DOHH2 (cell line): ENCODE measurements around the gene MYLK.

Experiments
- H3F3A ChIP-seq: fragments of 200-600 bp; sonication (generic), shearing (Covaris generic); 2 replicates; pipeline ENCODE4 v1.6.0; 2016; ENCODE audit warnings: antibody characterized with exemption, mild to moderate bottlenecking; ENCODE audit not compliant: control insufficient read depth, insufficient read depth
- H3K27ac ChIP-seq: fragments of 200-600 bp; sonication (generic); 2 replicates; pipeline ENCODE4 v1.5.1; 2014; ENCODE audit warnings: low read depth, mild to moderate bottlenecking, low read length, moderate library complexity
- H3K27me3 ChIP-seq: fragments of 200-600 bp; sonication (generic); 2 replicates; pipeline ENCODE4 v1.6.1; 2014; ENCODE audit warnings: mild to moderate bottlenecking, low read length, mixed read lengths; ENCODE audit not compliant: control insufficient read depth
- H3K36me3 ChIP-seq: fragments of 200-600 bp; sonication (generic); 2 replicates; pipeline ENCODE4 v1.6.1; 2014; ENCODE audit warnings: mild to moderate bottlenecking, low read length, moderate library complexity, mixed read lengths; ENCODE audit not compliant: control insufficient read depth
- H3K4me1 ChIP-seq: fragments of 200-600 bp; sonication (generic); 2 replicates; pipeline ENCODE4 v1.6.1; 2014; ENCODE audit warnings: mild to moderate bottlenecking, low read length, mixed read lengths; ENCODE audit not compliant: control insufficient read depth
- H3K4me2 ChIP-seq: fragments of 200-600 bp; sonication (generic); 2 replicates; pipeline ENCODE4 v1.6.0; 2014; ENCODE audit warnings: mild to moderate bottlenecking, low read length, moderate library complexity
- H3K4me3 ChIP-seq: fragments of 200-600 bp; sonication (generic); 2 replicates; pipeline ENCODE4 v1.5.1; 2014; ENCODE audit warnings: mild to moderate bottlenecking, low read length, mixed read lengths
- H3K79me2 ChIP-seq: fragments of 200-600 bp; sonication (generic); 2 replicates; pipeline ENCODE4 v1.6.1; 2014; ENCODE audit warnings: mild to moderate bottlenecking, low read length, mixed read lengths; ENCODE audit not compliant: control insufficient read depth
- H3K9me2 ChIP-seq: fragments of 200-600 bp; sonication (generic); replicated peaks from 2 replicates; pipeline ENCODE4 v1.6.1; 2014; ENCODE audit warnings: mild to moderate bottlenecking, low read length, mixed read lengths; ENCODE audit not compliant: control insufficient read depth
- H3K9me3 ChIP-seq: fragments of 200-600 bp; sonication (generic); 2 replicates; pipeline ENCODE4 v1.6.1; 2014; ENCODE audit warnings: antibody characterized with exemption, low read length, mixed read lengths; ENCODE audit not compliant: control insufficient read depth, insufficient read depth
- H4K20me1 ChIP-seq: fragments of 200-600 bp; sonication (generic); 2 replicates; pipeline ENCODE4 v1.6.0; 2014; ENCODE audit warnings: low read depth, mild to moderate bottlenecking, antibody characterized with exemption, low read length, moderate library complexity; ENCODE audit not compliant: control insufficient read depth, insufficient read depth
- EZH2phosphoT487 ChIP-seq: fragments of 200-600 bp; sonication (generic); IDR thresholded peaks from 2 replicates; pipeline ENCODE4 v1.6.1; 2017; ENCODE audit warnings: borderline replicate concordance, mild to moderate bottlenecking, antibody characterized with exemption, low read length, moderate library complexity, mixed read lengths
- TF ChIP-seq, protein P1 (sequence below): fragments of 200-600 bp; sonication (generic); IDR thresholded peaks from one replicate; pipeline ENCODE4 v1.5.1; 2014; ENCODE audit warnings: antibody characterized with exemption, mild to moderate bottlenecking, low read depth, low read length; ENCODE audit not compliant: poor library complexity, severe bottlenecking

The MYLK gene

DNA sequence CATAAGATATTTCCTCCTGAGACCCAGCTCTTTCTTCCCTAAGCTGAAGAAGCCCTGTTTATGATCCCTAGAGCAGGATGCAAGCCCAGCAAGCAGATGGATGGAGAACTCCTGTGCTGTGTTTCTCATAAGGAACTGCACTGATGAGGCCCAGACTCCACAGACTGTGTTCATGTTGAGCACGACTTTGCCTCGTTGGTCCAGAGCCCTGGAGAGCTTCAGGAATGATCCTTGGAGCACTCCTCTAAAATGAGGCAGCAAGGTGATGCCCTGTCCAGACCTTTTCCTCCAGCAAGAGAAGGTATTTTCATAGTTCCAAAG lies 83.8 kb downstream of the MYLK start:
- no peak overlapping the region for H3K4me3 ChIP-seq
- TF ChIP-seq, protein P1, sequence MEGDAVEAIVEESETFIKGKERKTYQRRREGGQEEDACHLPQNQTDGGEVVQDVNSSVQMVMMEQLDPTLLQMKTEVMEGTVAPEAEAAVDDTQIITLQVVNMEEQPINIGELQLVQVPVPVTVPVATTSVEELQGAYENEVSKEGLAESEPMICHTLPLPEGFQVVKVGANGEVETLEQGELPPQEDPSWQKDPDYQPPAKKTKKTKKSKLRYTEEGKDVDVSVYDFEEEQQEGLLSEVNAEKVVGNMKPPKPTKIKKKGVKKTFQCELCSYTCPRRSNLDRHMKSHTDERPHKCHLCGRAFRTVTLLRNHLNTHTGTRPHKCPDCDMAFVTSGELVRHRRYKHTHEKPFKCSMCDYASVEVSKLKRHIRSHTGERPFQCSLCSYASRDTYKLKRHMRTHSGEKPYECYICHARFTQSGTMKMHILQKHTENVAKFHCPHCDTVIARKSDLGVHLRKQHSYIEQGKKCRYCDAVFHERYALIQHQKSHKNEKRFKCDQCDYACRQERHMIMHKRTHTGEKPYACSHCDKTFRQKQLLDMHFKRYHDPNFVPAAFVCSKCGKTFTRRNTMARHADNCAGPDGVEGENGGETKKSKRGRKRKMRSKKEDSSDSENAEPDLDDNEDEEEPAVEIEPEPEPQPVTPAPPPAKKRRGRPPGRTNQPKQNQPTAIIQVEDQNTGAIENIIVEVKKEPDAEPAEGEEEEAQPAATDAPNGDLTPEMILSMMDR, result no peak
- no peak for TF ChIP-seq EZH2phosphoT487
- no peaks in the 10 kb centered on the region for H3K9me2 ChIP-seq

DNA sequence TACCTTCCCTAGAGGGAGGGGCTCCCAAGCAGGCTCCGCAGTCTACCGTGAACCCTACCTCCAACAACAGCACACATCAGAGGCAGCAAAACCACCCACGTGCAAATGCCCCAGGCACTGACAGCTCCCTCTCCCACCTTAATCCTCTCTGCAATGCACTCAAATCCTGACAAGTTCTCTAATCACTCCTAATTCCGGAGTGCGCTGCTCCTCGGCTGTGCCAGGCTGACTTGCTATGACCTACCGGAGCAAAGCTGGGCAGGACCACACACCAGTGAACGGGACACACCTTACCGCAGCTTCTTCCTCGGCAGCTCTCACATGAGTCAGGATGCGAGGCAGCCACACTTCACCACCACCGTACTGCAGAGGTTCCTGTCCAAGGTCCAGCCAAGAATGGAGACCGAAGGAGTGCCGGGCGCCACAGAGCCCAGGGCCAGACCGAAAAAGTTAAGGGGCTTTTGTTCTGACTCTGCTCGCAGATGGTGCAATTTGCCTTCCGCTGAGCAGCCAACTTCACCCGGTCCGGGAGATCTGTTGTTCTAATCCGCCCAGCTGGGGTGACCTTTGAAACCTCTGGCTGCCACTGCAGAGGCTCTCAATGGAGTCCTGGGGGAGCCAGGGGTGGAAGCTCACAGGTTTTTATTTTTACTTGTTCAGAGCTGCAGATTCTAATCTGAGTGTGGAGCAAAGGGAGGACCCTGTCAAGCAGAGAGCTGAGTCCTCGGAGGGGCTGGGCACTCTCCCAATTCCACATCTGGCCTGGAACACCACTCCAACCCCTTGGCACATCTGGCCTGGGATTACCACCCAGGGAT lies 84.4 kb downstream of the MYLK start:
- Histone ChIP-seq H3K4me3 (no peak overlapping the region), H3K9me3 (no peaks in the 10 kb centered on the region), H4K20me1 (no peaks in the 10 kb centered on the region), H3K4me1 (no peaks in the 10 kb centered on the region), H3K9me2 (no peaks in the 10 kb centered on the region), H3F3A (no peaks in the 10 kb centered on the region), H3K27me3 (peaks cover 7% of the 10 kb centered on the region), H3K36me3 (no peaks in the 10 kb centered on the region), H3K27ac (no peak overlapping the region), H3K4me2 (no peak overlapping the region), H3K79me2 (no peaks in the 10 kb centered on the region)
- no peak for TF ChIP-seq EZH2phosphoT487
- TF ChIP-seq, protein P1, result no peak

More for the DNA sequence above, 83.8 kb downstream of the MYLK start:
- Histone ChIP-seq H4K20me1 (no peaks in the 10 kb centered on the region), H3K36me3 (no peaks in the 10 kb centered on the region), H3K4me2 (no peak overlapping the region), H3K27ac (no peak overlapping the region), H3K27me3 (peaks cover 6% of the 10 kb centered on the region), H3K9me3 (no peaks in the 10 kb centered on the region), H3K4me1 (no peaks in the 10 kb centered on the region), H3F3A (no peaks in the 10 kb centered on the region), H3K79me2 (no peaks in the 10 kb centered on the region)

DNA sequence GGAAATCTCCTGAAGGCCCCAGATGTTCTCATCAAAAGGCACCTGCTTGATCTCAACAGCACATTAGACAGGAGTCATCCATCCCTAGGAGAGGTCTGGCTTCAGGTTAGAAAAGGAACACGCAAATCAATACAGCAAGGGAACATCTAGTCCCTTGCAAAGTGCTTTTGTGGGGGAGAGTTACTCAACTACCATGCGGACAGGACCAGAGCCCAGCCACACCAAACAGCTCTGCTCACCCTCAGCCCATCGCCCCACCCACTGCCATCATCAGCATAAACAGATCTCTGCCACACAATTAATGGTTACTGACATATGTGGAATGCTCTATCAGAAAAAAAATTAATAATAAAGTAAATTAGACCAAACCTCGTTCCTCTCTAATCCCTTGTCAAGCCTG lies 85.6 kb downstream of the MYLK start:
- H4K20me1 ChIP-seq, result no peaks in the 10 kb centered on the region
- peaks cover 7% of the 10 kb centered on the region for H3K27me3 ChIP-seq
- H3K9me2 ChIP-seq, result no peaks in the 10 kb centered on the region
- H3K4me1 ChIP-seq, result no peaks in the 10 kb centered on the region
- no peak overlapping the region for H3K27ac ChIP-seq
- no peaks in the 10 kb centered on the region for H3K79me2 ChIP-seq
- H3K4me3 ChIP-seq, result no peak overlapping the region
- H3F3A ChIP-seq, result no peaks in the 10 kb centered on the region
- H3K36me3 ChIP-seq, result no peaks in the 10 kb centered on the region
- TF ChIP-seq, protein P1, result no peak
- TF ChIP-seq EZH2phosphoT487, result no peak
- H3K4me2 ChIP-seq, result no peak overlapping the region
- no peaks in the 10 kb centered on the region for H3K9me3 ChIP-seq
